H1 (cell line): ENCODE measurements around the gene VSX2. TPM values are rescaled to one million over a fixed set of nuclear protein-coding genes. Genes with fewer than 3 reads are reported as not detected.

Experiments used
- ASH2L ChIP-seq: fragments of 200-600, 300-600 bp; sonication (generic); IDR thresholded peaks from one replicate; pipeline ENCODE4 v1.7.1; 2017; ENCODE audit warnings: low read length
- CBX8 ChIP-seq: fragments of 300-800, 300-1000 bp; sonication (generic); IDR thresholded peaks from 2 replicates; pipeline ENCODE4 v1.7.1; 2016; ENCODE audit warnings: low read depth, low read length, borderline replicate concordance
- GABPA ChIP-seq: IDR thresholded peaks from 2 replicates; pipeline ENCODE4 v1.6.1; 2011; ENCODE audit warnings: mild to moderate bottlenecking, low read length, moderate library complexity, borderline replicate concordance; ENCODE audit not compliant: insufficient read depth
- POLR2A ChIP-seq, 2 experiments: IDR thresholded peaks; 1 replicate in 1 of 2; 2 replicates in 1 of 2; pipeline ENCODE4 v1.6.1; 2011; ENCODE audit warnings: low read depth in 2 of 2, low read length in 2 of 2, mild to moderate bottlenecking in 2 of 2; ENCODE audit errors: control extremely low read depth in 1 of 2
- POU5F1 ChIP-seq: IDR thresholded peaks from 2 replicates; pipeline ENCODE4 v1.6.1; 2011; ENCODE audit warnings: low read depth, mild to moderate bottlenecking, low read length, moderate library complexity
- RFX5 ChIP-seq: IDR thresholded peaks from 2 replicates; pipeline ENCODE4 v1.6.1; 2011; ENCODE audit warnings: low read depth, low read length, improper control_type of control experiment, borderline replicate concordance
- SIX5 ChIP-seq: IDR thresholded peaks from 2 replicates; pipeline ENCODE4 v1.6.1; 2011; ENCODE audit warnings: mild to moderate bottlenecking, low read depth, low read length
- SP4 ChIP-seq: IDR thresholded peaks from 2 replicates; pipeline ENCODE4 v1.6.1; 2012; ENCODE audit warnings: low read length, inconsistent platforms
- polyA plus RNA-seq, 7 experiments: library from polyadenylated mRNA; depleted of rRNA in 3 of 7; stranded (reverse) in 5 of 7; unstranded in 2 of 7; fragments of >200 nt in 5 of 7; fragments of 200-250 nt in 2 of 7; gene quantifications; 1 replicate in 5 of 7; 2 replicates in 1 of 7; 4 replicates in 1 of 7; pipeline versions ENCODE4 v1.2.1 to v1.2.3, GENCODE V29; 2011 to 2013; ENCODE audit warnings: missing spikeins in 2 of 7, mixed read lengths in 2 of 7
- total RNA-seq: library from RNA; stranded (reverse); fragmentation: NEBNext Ultra II Directional; extraction: Animal tissue kit (Norgen Biotek cat#: 25700); gene quantifications from 2 replicates; pipeline ENCODE4 v1.2.1, GENCODE V29; 2021
- TF ChIP-seq, protein P1 (sequence below): fragments of 300-600 bp; sonication (generic); IDR thresholded peaks from 2 replicates; pipeline ENCODE4 v1.7.1; 2012; ENCODE audit warnings: low read length, moderate library complexity, mild to moderate bottlenecking, inconsistent platforms; ENCODE audit not compliant: insufficient replicate concordance
- TF ChIP-seq, protein P2 (sequence below): IDR thresholded peaks from 2 replicates; pipeline ENCODE4 v1.6.1; 2011; ENCODE audit warnings: low read length, improper control_type of control experiment

VSX2 gene
- total and polyA plus RNA-seq, 2 of the 8 experiments (the other 6 are each of a cell fraction or from before 2014, with no cell fraction given), result 0.08 to 0.22 TPM

DNA sequence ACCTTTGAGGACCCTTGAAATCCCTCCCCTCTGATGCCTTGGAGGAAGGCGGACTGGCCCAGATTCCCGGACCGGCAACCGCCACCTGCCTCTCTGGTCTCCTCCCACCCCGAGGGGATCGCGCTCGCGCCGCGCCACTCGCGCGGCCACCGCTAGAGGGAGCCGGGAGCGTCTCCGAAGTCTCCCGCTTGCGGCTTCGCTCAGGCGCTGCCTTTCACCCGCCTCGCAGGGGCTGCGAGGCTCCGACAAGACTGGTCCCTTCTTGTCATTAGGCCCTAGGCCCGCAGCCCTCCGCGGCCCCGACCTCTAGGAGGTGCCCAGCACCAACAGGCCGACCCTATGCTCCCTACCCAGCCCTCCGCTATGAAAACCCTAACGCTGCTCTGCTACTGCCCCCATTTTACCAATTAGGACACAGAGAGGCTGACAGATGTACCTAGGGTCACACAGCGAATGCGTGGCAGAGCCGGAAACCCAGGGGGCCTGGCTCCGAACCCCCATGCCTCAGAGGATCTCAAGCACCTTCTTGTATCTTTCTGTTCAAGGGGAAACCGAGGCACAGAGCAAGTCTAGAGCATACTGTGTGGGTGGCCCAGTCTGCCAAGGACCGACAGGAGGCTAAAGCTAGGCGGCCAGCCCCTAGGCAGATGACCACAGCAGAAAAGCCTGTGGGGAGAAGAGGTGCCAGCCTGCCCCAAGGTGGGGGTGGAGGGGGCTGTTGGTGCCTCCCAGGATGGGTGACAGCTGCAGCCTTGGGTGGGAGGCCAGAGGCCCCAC lies 21.4 kb upstream of the VSX2 start (continued):
- TF ChIP-seq, protein P1, sequence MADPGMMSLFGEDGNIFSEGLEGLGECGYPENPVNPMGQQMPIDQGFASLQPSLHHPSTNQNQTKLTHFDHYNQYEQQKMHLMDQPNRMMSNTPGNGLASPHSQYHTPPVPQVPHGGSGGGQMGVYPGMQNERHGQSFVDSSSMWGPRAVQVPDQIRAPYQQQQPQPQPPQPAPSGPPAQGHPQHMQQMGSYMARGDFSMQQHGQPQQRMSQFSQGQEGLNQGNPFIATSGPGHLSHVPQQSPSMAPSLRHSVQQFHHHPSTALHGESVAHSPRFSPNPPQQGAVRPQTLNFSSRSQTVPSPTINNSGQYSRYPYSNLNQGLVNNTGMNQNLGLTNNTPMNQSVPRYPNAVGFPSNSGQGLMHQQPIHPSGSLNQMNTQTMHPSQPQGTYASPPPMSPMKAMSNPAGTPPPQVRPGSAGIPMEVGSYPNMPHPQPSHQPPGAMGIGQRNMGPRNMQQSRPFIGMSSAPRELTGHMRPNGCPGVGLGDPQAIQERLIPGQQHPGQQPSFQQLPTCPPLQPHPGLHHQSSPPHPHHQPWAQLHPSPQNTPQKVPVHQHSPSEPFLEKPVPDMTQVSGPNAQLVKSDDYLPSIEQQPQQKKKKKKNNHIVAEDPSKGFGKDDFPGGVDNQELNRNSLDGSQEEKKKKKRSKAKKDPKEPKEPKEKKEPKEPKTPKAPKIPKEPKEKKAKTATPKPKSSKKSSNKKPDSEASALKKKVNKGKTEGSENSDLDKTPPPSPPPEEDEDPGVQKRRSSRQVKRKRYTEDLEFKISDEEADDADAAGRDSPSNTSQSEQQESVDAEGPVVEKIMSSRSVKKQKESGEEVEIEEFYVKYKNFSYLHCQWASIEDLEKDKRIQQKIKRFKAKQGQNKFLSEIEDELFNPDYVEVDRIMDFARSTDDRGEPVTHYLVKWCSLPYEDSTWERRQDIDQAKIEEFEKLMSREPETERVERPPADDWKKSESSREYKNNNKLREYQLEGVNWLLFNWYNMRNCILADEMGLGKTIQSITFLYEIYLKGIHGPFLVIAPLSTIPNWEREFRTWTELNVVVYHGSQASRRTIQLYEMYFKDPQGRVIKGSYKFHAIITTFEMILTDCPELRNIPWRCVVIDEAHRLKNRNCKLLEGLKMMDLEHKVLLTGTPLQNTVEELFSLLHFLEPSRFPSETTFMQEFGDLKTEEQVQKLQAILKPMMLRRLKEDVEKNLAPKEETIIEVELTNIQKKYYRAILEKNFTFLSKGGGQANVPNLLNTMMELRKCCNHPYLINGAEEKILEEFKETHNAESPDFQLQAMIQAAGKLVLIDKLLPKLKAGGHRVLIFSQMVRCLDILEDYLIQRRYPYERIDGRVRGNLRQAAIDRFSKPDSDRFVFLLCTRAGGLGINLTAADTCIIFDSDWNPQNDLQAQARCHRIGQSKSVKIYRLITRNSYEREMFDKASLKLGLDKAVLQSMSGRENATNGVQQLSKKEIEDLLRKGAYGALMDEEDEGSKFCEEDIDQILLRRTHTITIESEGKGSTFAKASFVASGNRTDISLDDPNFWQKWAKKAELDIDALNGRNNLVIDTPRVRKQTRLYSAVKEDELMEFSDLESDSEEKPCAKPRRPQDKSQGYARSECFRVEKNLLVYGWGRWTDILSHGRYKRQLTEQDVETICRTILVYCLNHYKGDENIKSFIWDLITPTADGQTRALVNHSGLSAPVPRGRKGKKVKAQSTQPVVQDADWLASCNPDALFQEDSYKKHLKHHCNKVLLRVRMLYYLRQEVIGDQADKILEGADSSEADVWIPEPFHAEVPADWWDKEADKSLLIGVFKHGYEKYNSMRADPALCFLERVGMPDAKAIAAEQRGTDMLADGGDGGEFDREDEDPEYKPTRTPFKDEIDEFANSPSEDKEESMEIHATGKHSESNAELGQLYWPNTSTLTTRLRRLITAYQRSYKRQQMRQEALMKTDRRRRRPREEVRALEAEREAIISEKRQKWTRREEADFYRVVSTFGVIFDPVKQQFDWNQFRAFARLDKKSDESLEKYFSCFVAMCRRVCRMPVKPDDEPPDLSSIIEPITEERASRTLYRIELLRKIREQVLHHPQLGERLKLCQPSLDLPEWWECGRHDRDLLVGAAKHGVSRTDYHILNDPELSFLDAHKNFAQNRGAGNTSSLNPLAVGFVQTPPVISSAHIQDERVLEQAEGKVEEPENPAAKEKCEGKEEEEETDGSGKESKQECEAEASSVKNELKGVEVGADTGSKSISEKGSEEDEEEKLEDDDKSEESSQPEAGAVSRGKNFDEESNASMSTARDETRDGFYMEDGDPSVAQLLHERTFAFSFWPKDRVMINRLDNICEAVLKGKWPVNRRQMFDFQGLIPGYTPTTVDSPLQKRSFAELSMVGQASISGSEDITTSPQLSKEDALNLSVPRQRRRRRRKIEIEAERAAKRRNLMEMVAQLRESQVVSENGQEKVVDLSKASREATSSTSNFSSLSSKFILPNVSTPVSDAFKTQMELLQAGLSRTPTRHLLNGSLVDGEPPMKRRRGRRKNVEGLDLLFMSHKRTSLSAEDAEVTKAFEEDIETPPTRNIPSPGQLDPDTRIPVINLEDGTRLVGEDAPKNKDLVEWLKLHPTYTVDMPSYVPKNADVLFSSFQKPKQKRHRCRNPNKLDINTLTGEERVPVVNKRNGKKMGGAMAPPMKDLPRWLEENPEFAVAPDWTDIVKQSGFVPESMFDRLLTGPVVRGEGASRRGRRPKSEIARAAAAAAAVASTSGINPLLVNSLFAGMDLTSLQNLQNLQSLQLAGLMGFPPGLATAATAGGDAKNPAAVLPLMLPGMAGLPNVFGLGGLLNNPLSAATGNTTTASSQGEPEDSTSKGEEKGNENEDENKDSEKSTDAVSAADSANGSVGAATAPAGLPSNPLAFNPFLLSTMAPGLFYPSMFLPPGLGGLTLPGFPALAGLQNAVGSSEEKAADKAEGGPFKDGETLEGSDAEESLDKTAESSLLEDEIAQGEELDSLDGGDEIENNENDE, result no peak
- no peak for TF ChIP-seq RFX5
- no peak for TF ChIP-seq POU5F1
- TF ChIP-seq, protein P2, sequence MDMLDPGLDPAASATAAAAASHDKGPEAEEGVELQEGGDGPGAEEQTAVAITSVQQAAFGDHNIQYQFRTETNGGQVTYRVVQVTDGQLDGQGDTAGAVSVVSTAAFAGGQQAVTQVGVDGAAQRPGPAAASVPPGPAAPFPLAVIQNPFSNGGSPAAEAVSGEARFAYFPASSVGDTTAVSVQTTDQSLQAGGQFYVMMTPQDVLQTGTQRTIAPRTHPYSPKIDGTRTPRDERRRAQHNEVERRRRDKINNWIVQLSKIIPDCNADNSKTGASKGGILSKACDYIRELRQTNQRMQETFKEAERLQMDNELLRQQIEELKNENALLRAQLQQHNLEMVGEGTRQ, result no peak
- peak; percentile 66; the same call in 1 of the 2 replicates for TF ChIP-seq GABPA
- TF ChIP-seq POLR2A (IDR thresholded peaks at IDR 0.05; ENCODE audit: control extremely low read depth in 1 of 2, low read depth in 2 of 2, low read length in 2 of 2), result no peak
- no peak for TF ChIP-seq CBX8
- no peak for TF ChIP-seq SIX5
- TF ChIP-seq ASH2L, result no peak
- TF ChIP-seq SP4, result 0 out of 2 replicates have a peak, but pooled peaks have one; percentile 30
